Activated gamma-delta T cell (primary cell): ENCODE measurements around the gene SSX4.
"Not testable (repeated sequence)": the region's sequence is repeated elsewhere in the genome, so short reads cannot be mapped to it uniquely, and the experiment has no call there.

Experiments
- DNase-seq: peaks from one replicate; lab custom pipeline; 2025; lab: John Stamatoyannopoulos, UW
- total RNA-seq, 2 donors: gene quantifications; one replicate each; lab custom pipeline; 2026; lab: John Stamatoyannopoulos, UW

Gene SSX4, protein sequence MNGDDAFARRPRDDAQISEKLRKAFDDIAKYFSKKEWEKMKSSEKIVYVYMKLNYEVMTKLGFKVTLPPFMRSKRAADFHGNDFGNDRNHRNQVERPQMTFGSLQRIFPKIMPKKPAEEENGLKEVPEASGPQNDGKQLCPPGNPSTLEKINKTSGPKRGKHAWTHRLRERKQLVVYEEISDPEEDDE
- total RNA-seq, result 0 reads per million in 2 donors

DNA sequence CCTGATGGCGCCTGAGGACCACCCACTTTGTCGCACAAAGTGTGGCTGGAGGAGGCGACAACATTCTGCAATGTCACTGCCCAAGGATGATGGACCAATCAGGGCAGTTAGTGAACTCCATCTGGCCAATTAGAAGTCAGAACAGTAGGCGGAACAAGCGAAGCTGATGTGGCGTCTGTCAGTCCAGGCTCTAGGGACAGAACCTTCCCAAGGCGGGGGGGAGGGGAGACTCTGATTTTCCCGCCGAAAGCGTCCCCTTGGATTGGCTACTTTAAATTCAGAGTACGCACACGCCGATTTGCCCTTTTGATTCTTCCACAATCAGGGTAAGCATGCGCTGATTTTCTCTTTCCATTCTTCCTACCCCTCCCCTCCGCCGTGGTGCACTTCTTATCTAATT is at the start of gene SSX4:
SSX4 (plus strand) TSS at position 301 of the 400 bp plus-strand sequence. CDS start 515 bp downstream, outside the sequence.
- not testable (repeated sequence) for DNase-seq

DNA sequence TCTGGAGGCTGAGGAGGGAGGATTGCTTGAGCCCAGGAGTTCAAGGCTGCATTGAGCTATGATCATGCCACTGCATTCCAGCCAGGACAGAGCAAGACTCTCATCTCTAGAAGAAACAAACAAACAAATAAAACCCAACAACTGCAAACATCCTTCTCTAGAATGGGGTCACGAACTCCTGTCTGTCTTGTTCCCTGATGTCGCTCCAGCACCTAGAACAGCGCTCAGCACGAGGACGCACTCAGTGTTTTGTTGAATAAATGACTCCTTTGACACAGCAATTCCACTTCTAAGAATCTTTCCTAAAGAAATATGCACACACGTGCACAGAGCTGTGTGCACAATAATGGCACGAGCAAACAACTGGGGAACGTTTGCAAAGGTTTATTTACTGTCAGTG is 37.3 kb upstream of the SSX4 start:
- not testable (repeated sequence) for DNase-seq

DNA sequence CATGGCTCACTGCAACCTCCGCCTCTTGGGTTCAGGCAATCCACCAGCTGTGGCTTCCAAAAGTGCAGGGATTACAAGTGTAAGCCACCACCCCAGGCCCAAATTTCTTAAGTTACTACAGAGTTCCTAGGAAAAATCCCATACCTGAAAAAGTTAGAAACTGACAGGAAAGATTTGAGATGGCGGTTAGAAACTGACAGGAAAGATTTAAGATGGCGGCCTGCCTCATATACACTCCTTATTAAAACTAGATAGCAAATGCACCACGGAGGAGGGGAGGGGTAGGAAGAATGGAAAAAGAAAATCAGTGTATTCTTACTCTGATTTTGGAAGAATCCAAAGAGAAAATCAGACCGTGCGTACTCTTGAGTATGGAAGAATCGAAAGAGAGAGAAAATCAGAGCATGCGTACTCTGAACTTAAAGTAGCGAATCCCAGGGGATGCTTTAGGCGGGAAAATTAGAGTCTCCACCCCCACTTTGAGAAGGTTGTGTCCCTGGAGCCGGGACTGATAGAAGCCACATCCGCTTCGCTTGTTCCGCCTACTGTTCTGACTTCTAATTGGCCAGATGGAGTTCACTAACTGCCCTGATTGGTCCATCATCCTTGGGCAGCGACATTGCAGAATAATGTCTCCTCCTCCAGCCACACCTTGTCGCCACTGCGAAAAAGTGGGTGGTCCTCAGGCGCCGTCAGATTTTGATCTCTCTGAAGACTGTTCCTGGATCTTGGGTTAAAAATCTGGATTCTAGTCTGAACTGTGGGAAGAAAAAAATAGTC is 26.8 kb upstream of the SSX4 start, which contains the start of gene SSX3:
SSX3 (minus strand) TSS at position 389 of the 780 bp plus-strand sequence. CDS start 1,454 bp downstream, outside the sequence.
- not testable (repeated sequence) for DNase-seq

DNA sequence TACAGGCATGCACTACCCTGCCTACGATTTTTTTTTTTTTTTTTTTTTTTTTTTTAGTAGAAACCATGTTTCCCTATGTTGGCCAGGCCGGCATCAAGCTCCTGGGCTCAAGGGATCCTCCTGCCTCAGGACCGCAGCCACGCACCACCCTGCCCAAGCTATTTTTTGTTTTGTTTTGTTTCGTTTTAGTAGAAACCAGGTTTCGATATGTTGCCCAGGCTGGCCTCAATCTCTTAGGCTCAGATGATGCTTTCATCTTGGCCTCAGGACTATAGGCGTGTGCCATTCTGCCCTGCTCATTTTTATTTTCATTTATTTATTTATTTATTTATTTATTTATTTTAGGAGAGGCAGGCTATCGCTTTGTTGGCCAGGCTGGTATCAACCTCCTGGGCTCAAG is 25.7 kb upstream of the SSX4 start:
- DNase-seq, result no peak

DNA sequence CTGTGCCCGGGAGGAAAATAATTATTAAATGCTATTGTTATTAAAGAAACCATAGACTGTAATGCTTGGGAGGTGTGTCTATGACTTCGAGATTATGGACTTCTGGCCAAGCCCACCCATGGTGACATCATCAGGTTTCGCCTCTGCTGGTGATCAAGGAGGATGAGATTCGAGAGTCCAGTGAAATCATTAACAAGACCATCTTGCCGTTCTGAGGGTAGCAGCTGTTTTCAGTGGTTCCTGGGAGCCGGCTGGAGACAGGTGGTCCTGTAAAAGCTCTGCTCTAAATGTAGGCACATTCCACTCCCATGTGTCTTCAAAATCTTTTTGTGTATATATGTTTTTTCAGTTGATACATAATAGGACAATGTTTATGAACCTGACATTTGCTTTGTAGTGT is 24.1 kb upstream of the SSX4 start:
- not testable (repeated sequence) for DNase-seq

DNA sequence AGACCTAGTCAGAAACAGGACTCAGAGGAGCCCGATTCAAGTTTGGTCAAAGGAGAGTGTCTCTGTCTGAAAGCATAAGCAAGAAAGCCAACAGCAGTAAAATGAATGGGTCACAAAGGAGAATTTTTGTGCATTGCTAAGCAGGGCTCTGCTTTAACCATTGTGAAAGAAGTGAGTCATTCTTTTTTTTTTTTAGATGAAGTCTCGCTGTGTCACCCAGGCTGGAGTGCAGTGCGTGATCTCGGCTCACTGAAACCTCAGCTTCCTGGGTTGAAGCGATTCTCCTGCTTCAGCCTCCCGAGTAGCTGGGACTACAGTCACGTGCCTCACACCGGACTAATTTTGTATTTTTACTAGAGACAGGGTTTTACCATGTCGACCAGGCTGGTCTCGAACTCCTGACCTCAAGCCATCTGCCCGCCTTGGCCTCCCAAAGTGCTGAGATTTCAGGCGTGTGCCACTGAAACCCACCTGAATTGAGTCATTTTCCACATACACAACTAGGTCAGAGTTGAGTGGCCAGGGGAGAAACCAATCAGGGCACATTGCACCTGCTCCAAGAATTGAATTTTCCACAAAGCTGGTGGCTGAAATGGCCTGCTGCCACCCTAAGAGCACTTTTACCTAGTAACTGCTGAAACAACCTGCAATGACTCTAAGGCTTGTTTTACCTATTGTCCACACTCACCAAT is 15.5 kb upstream of the SSX4 start:
- DNase-seq, result not testable (repeated sequence)

DNA sequence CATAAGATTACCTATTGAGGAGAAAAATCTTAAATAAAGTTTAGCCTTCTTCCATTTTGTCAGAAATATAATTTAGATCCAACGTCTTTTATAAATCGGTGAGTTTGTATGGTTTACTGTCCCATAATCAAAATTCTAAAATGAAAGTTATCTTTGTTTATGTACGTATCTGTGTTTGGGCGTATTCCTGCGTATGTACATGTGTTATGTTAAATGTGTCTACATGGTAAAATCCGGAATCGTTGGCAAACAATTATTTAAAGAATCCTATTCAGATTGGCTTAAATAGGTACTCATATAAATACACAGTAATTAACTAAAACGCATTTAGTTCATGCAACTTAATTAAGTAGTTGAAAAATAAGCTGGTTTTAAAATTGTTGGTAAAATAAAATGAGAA is 12.9 kb upstream of the SSX4 start:
- DNase-seq, result not testable (repeated sequence)

DNA sequence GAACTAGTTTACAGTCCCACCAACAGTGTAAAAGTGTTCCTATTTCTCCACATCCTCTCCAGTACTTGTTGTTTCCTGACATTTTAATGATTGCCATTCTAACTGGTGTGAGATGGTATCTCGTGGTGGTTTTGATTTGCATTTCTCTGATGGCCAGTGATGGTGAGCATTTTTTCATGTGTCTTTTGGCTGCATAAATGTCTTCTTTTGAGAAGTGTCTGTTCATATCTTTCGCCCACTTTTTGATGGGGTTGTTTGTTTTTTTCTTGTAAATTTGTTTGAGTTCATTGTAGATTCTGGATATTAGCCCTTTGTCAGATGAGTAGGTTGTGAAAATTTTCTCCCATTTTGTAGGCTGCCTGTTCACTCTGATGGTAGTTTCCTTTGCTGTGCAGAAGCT is 13.6 kb downstream of the SSX4 start:
- DNase-seq, result not testable (repeated sequence)

DNA sequence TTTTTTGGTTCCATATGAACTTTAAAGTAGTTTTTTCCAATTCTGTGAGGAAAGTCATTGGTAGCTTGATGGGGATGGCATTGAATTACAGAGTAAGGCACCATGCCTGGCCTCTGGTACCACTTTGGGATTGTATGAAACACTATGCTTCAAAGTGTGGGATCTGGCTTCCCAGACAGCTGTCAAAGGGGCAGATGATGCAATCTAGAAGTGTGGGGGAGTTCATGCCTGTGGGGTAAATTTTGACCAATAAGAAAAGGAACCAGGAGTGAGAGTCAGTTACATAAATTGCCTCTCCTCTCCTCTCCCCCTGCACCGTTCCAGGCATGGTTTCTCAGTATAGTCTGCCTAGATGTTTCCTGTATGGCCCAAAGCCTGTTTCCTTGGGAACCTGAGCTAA is 14.5 kb downstream of the SSX4 start:
- not testable (repeated sequence) for DNase-seq

DNA sequence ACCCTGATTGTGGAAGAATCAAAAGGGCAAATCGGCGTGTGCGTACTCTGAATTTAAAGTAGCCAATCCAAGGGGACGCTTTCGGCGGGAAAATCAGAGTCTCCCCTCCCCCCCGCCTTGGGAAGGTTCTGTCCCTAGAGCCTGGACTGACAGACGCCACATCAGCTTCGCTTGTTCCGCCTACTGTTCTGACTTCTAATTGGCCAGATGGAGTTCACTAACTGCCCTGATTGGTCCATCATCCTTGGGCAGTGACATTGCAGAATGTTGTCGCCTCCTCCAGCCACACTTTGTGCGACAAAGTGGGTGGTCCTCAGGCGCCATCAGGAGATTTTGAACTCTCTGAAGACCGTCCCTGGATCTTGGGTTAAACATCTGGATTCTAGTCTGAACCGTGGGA is 28.5 kb downstream of the SSX4 start, which contains the start of gene SSX4B:
SSX4B (minus strand) TSS at position 101 of the 400 bp plus-strand sequence. CDS start 588 bp downstream, outside the sequence.
- DNase-seq, result not testable (repeated sequence)

DNA sequence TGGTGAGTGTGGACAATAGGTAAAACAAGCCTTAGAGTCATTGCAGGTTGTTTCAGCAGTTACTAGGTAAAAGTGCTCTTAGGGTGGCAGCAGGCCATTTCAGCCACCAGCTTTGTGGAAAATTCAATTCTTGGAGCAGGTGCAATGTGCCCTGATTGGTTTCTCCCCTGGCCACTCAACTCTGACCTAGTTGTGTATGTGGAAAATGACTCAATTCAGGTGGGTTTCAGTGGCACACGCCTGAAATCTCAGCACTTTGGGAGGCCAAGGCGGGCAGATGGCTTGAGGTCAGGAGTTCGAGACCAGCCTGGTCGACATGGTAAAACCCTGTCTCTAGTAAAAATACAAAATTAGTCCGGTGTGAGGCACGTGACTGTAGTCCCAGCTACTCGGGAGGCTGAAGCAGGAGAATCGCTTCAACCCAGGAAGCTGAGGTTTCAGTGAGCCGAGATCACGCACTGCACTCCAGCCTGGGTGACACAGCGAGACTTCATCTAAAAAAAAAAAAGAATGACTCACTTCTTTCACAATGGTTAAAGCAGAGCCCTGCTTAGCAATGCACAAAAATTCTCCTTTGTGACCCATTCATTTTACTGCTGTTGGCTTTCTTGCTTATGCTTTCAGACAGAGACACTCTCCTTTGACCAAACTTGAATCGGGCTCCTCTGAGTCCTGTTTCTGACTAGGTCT is 43.8 kb downstream of the SSX4 start:
- DNase-seq, result not testable (repeated sequence)

DNA sequence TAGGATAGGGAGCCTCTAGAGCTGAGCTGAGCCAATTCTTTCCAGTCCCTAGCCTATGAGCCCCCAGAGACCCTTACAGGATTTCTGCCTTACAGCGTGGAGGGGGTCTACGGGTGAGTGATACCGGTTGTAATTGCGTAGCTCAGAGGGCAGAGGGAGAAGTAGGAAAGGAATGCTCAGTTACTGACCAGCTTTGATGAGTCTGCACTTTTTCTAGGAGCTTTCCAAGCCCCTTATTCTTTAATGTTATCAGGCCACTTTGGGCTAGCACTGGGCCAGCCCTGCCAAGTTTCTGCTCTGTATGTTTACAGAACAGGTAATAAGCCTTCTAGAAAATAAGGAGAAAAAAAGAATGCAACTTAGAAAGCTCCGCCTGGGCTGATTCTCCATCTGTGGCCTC is 46.3 kb downstream of the SSX4 start:
- not testable (repeated sequence) for DNase-seq

DNA sequence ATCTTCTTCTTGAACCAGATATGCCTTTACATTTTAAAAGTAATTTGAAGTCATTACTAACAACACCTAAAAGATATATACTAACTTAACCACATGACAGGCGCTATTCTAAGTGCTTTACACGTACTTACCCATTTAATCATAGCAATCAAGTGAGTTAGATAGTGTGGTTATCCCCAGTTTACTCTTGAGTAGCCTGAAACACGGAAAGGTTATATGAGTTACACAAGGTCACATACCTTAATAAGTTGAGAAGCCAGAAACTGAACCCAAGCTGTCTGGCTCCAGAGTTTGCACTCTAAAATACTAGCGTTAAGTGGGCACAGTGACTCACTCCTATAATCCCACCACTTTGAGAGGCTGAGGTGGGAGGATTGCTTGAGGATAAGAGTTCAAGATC is 46.8 kb downstream of the SSX4 start:
- DNase-seq, result not testable (repeated sequence)

DNA sequence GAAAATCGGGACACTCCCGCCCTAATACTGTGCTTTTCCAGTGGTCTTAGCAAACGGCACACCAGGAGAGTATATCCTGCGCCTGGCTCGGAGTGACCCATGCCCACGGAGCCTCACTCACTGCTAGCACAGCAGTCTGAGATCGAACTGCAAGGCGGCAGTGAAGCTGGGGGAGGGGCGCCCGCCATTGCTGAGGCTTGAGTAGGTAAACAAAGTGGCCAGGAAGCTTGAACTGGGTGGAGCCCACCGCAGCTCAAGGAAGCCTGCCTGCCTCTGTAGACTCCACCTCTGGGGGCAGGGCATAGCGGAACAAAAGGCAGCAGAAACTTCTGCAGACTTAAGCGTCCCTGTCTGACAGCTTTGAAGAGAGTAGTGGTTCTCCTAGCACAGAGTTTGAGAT is 50.4 kb downstream of the SSX4 start:
- not testable (repeated sequence) for DNase-seq
